ENCODE measurements around the gene TRPM3. TPM values are rescaled to one million over a fixed set of nuclear protein-coding genes. Genes with fewer than 3 reads are reported as not detected.

TRPM3 gene
- total RNA-seq, 1 donor = 0.72 TPM

GRCh38 chr9:70936536-70936935, 184.9 kb downstream of the TRPM3 start:
- no peak overlapping the region for H3K4me3 ChIP-seq (ENCODE audit: insufficient read depth, low read length)
- no peaks in the 10 kb centered on the region for H3K79me2 ChIP-seq (ENCODE audit: insufficient read depth, low read length)
- H3K4me2 ChIP-seq (ENCODE audit: insufficient read depth, low read length) = no peak overlapping the region
- H3K27ac ChIP-seq (ENCODE audit: low read depth, low read length) = no peak overlapping the region
- TF ChIP-seq CTCF (IDR thresholded peaks at IDR 0.05; ENCODE audit: extremely low read depth, low read depth, low read length) = no peak
- no peak overlapping the region for H2AFZ ChIP-seq (ENCODE audit: low read length)
- H3K9me3 ChIP-seq (ENCODE audit: low read depth, low read length) = no peaks in the 10 kb centered on the region
- peak; percentile 77 for DNase-seq (ENCODE audit: insufficient read length, low spot score, missing footprints)
- no peaks in the 10 kb centered on the region for H3K36me3 ChIP-seq (ENCODE audit: insufficient read depth, low read length)
- no peaks in the 10 kb centered on the region for H4K20me1 ChIP-seq (ENCODE audit: insufficient read depth, low read length)
- peaks cover 10% of the 10 kb centered on the region for H3K27me3 ChIP-seq (ENCODE audit: insufficient read depth, low read length)
- H3K4me1 ChIP-seq (ENCODE audit: insufficient read depth, low read length) = peaks cover 11% of the 10 kb centered on the region

DNA sequence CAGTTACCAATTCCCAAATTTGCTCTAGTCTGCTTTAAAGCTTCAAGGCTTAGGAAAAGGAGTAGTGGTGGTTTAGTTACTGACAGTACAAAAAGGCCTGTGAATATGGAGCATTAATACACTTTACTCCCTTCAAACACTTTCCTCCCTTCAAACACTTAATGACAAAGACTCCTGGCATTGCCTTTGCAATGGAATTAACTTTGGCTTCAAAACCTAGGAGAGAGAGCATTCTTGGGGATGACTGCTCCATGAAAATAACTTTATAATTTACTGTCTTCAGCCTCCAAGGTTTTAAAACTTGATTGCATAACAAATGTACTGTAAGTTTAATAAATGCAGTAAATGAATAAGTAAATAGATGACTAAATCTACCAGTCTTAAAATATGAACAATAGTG, 185.6 kb downstream of the TRPM3 start:
- no peak overlapping the region for H3K4me3 ChIP-seq (ENCODE audit: insufficient read depth, low read length)

DNA sequence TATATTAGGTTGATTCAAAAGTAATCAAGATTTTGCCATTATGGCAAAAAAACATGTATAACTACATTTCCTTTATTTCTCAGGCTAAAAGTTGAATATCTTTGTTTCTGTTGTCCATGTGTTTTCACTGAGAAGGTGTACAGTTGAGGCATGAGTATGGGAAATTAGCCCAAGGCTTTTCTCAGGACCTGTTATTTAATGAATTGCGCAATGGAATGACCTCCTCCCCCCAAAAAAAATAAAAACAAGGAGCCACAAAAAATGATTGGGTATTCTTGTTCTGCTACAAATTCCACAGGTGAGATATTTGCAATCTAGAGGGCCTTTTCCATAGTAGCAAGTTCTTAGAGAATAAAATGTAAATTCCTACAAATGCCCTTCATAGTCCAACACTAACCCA, 186.8 kb downstream of the TRPM3 start:
- Histone ChIP-seq H2AFZ (ENCODE audit: low read length) (no peak overlapping the region), H3K9me3 (ENCODE audit: low read depth, low read length) (no peaks in the 10 kb centered on the region), H3K4me1 (ENCODE audit: insufficient read depth, low read length) (peaks cover 11% of the 10 kb centered on the region), H3K27me3 (ENCODE audit: insufficient read depth, low read length) (peaks cover 5% of the 10 kb centered on the region), H3K36me3 (ENCODE audit: insufficient read depth, low read length) (no peaks in the 10 kb centered on the region), H3K4me2 (ENCODE audit: insufficient read depth, low read length) (no peak overlapping the region), H4K20me1 (ENCODE audit: insufficient read depth, low read length) (no peaks in the 10 kb centered on the region), H3K79me2 (ENCODE audit: insufficient read depth, low read length) (no peaks in the 10 kb centered on the region), H3K4me3 (ENCODE audit: insufficient read depth, low read length) (no peak overlapping the region), H3K27ac (ENCODE audit: low read depth, low read length) (no peak overlapping the region)
- no peak for TF ChIP-seq CTCF (IDR thresholded peaks at IDR 0.05; ENCODE audit: extremely low read depth, low read depth, low read length)
- DNase-seq (ENCODE audit: insufficient read length, low spot score, missing footprints) = no peak

More for the DNA sequence above, 185.6 kb downstream of the TRPM3 start:
- H3K27me3 ChIP-seq (ENCODE audit: insufficient read depth, low read length) = peaks cover 10% of the 10 kb centered on the region
- TF ChIP-seq CTCF (IDR thresholded peaks at IDR 0.05; ENCODE audit: extremely low read depth, low read depth, low read length) = no peak
- no peak overlapping the region for H3K4me2 ChIP-seq (ENCODE audit: insufficient read depth, low read length)
- H3K36me3 ChIP-seq (ENCODE audit: insufficient read depth, low read length) = no peaks in the 10 kb centered on the region
- H3K9me3 ChIP-seq (ENCODE audit: low read depth, low read length) = no peaks in the 10 kb centered on the region
- H3K27ac ChIP-seq (ENCODE audit: low read depth, low read length) = no peak overlapping the region
- DNase-seq (ENCODE audit: insufficient read length, low spot score, missing footprints) = no peak
- no peak overlapping the region for H2AFZ ChIP-seq (ENCODE audit: low read length)
- H4K20me1 ChIP-seq (ENCODE audit: insufficient read depth, low read length) = no peaks in the 10 kb centered on the region
- peaks cover 11% of the 10 kb centered on the region for H3K4me1 ChIP-seq (ENCODE audit: insufficient read depth, low read length)
- H3K79me2 ChIP-seq (ENCODE audit: insufficient read depth, low read length) = no peaks in the 10 kb centered on the region

DNA sequence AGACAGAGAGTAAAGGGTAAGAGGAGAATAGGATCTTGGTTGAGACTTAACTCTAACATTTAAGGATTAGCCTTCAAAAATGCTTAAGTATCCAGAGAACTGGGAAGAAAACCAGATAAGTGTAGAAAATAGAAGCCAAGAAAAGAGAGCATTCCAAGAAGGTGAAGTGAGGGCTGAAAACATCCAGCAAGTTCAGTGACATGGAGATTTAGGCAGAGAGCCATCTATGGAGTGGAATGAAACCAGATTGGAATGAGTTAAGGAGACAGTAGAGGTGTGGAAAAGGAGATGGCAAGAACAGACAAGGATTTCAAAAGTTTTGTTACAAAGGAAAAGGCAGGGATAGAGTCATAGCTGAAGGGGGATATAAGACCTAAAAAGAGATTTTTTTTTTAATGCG, 188.1 kb downstream of the TRPM3 start:
- H3K27me3 ChIP-seq (ENCODE audit: insufficient read depth, low read length) = peaks cover 5% of the 10 kb centered on the region

More for the DNA sequence above, 188.1 kb downstream of the TRPM3 start:
- H3K36me3 ChIP-seq (ENCODE audit: insufficient read depth, low read length) = no peaks in the 10 kb centered on the region
- no peak for TF ChIP-seq CTCF (IDR thresholded peaks at IDR 0.05; ENCODE audit: extremely low read depth, low read depth, low read length)
- H3K4me3 ChIP-seq (ENCODE audit: insufficient read depth, low read length) = no peak overlapping the region
- H3K4me1 ChIP-seq (ENCODE audit: insufficient read depth, low read length) = peaks cover 11% of the 10 kb centered on the region
- H3K79me2 ChIP-seq (ENCODE audit: insufficient read depth, low read length) = no peaks in the 10 kb centered on the region
- H2AFZ ChIP-seq (ENCODE audit: low read length) = no peak overlapping the region
- no peaks in the 10 kb centered on the region for H4K20me1 ChIP-seq (ENCODE audit: insufficient read depth, low read length)
- H3K4me2 ChIP-seq (ENCODE audit: insufficient read depth, low read length) = peak overlapping the region; percentile 14
- no peak overlapping the region for H3K27ac ChIP-seq (ENCODE audit: low read depth, low read length)
- H3K9me3 ChIP-seq (ENCODE audit: low read depth, low read length) = no peaks in the 10 kb centered on the region
- DNase-seq (ENCODE audit: insufficient read length, low spot score, missing footprints) = no peak
